ENCODE results near the gene RASSF3. TPM values are rescaled to one million over a fixed set of nuclear protein-coding genes. Genes with fewer than 3 reads are reported as not detected.
A peak's percentile ranks its signal among the peaks of the same experiment; 100 is the strongest.
"Not testable (repeated sequence)": the region's sequence is repeated elsewhere in the genome, so short reads cannot be mapped to it uniquely, and the experiment has no call there.

Gene RASSF3
- polyA plus RNA-seq, 12 donors = 28.2 to 352 (median 67.1) TPM

DNA sequence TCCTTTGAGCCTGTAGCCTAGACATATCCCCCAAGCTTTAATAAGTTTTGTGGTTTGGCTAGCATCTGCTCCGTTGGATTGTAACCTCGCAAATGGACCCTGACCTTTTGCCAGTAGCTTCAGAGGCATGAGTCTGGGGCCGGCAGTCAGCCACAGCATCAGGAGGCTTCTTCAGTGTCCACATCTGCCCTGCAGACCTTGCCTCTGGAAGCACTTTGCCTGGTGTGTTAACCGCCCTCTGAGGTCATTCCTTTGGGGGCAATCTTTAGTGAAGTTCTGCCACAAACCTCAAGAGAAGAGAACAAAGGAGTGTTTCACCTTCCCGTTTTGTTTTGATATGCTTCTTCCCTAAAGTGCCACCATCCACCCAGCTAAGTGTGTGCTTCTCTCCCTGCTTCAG lies 77.5 kb downstream of the RASSF3 start:
- DNase-seq = no peak

DNA sequence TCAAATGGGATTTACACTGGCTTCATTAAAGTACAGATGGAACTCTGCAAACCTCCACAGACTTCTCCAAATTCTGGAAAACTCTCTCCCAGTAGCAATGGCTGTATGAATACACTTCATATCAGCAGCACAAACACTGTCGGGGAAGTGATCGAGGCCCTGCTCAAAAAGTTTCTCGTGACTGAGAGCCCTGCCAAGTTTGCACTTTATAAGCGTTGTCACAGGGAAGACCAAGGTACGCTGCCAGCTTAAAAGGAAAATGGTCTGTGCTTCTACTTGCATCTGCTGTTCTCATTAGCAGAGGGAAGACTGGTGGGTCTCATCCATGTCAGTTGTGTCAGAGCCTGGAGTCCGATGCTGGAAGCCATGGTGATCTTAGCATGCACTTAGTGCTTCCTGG lies 77.9 kb downstream of the RASSF3 start:
- DNase-seq = peak; percentile 43

DNA sequence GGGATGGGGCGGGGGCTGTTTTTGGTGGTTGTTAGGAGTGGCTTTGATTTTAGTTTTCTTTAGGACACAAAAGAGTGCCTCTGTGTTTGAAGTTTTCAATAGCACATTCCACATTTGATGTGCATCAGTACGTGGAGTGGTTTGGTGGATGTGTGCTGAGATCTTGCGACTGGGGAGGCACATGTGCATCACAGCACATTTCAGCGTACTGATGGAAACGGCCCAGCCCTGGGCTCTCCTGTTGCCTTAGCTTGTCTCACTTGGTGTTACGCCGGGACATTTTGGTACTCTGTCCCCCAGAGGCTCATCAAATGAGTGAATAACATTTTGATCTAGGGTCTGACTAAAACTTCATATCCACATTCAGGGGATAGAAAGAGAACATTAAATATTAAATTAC lies 78.4 kb downstream of the RASSF3 start:
- no peak for DNase-seq

DNA sequence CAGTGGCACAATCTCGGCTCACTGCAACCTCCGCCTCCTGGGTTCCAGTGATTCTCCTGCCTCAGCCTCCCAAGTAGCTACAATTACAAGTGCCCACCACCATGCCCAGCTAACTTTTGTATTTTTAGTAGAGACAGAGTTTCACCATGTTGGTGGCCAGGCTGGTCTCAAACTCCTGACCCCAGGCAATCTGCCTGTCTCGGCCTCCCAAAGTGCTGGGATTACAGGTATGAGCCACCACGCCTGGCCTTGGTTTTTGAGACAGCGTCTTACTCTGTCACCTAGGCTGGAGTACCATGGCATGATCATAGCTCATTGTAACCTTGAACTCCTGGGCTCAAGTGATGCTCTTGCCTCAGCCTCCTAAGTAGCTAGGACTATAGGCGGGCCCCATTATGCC lies 79.9 kb downstream of the RASSF3 start:
- not testable (repeated sequence) for DNase-seq

DNA sequence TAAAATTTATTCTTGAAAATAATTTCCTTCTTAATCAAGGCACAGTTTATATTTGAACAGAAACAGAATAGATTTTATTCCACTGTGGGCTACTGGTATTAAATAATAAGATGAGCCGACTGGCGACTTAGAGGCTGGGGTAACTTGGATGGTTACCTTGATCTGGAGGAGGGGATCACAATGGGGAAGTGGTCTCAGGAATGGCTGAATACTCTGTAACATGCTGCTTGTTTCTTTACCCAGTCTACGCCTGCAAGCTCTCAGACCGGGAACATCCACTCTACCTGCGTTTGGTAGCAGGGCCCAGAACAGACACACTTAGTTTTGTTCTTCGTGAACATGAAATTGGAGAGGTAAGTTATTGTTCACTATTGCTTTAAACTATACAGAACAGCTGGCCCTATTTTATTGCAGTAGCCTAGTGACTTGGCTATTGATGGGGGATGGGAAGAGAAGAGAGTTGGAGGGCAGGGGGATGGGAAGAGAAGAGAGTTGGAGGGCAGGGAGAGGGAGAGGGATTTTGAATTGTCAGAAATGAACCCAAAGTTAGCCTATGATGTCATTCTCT lies 81.0 kb downstream of the RASSF3 start:
- DNase-seq = no peak

DNA sequence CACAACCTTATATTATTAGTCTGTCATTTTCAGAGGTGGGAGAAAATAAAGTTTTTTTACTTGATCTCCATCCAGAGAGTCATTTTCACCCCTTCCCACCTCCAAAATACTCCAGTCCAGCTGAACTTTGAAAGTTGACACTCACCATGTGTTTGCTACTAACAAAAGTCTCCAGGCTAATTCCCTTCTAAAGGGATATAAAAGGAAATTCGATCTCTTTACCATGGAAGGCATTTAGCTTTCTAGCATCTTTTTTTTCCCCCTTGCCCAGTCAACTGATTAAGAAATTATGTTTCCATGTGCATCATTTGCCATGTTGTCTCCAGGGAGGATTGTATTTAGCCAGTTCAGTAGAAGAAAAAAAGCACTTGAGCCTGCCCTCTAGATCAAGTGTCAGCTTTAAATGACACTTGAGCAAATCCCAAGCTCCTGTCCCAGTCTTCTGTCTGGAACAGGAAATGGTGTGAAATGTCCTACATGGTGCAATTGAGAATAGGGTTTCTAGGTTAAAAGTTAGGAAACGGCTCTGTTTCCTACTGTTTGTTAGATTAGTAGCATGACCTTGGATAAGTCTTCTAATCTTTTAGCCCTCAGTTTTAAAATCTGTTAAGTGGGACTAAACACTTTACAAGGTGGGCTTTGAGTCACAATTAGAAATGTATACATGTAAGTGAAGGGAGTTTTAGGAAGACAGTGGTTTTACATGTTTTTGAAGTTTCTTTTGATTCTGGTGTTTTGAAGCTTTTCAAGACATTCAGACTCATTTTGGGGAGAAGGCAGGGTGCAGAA lies 81.7 kb downstream of the RASSF3 start:
- no peak for DNase-seq

DNA sequence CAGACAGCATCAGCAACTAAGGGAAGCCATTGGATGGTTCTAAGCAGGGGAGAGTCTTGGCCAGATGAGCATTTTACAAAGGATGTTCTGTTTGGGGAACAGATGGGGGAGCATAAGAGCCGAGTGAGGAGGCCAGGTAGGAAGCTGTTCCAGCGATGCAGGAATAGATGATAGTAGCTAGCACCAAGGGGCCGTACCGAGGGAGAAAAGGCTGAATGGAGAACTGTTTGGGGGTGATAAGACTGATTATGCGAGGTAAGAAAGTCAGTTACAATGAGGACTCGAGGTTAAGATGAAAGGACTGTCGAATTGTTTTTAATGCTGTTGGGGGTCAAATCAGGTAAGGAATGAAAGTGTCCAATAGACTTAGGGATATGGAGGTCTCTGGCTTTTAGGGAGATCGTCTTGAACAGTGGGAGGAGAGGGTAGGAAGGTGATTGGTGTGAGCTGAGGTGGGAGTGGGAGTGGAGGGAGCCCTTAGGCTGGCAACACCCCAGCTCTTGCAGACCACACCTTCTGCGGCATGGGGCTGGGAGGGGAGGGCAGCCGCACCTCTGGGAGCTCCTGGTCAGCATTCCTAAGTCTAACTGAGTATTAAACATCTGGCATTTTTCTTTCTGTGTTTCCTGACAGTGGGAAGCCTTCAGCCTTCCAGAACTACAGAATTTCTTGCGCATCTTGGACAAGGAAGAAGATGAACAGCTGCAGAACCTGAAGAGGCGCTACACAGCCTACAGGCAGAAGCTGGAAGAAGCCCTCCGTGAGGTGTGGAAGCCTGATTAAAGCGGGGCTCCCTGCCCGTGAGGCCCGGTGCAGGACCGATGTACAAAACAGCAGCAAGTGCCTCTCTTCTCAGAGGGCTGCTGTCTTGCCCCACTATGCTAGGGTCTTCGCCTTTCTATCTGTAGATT lies 84.1 kb downstream of the RASSF3 start:
- DNase-seq = no peak

DNA sequence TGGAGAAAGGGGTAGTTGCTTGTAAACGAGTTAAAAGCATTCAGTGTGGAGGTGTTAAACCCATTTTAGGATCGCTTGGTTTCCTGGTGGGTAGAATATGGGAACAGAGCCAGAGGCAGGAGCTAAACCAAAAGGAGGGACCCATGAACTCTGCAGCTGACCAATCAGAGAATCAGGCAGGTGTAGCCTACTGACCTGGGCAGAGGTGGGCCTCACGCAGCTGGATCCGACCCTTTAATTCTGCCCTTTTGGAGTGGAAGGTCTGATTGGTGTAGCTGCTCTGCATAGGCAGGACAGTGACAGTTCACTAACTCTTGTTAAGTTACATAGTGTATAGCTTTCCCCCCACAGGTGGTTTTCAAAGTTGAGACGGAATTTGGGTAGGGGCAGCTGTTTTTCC lies 85.3 kb downstream of the RASSF3 start:
- no peak for DNase-seq

DNA sequence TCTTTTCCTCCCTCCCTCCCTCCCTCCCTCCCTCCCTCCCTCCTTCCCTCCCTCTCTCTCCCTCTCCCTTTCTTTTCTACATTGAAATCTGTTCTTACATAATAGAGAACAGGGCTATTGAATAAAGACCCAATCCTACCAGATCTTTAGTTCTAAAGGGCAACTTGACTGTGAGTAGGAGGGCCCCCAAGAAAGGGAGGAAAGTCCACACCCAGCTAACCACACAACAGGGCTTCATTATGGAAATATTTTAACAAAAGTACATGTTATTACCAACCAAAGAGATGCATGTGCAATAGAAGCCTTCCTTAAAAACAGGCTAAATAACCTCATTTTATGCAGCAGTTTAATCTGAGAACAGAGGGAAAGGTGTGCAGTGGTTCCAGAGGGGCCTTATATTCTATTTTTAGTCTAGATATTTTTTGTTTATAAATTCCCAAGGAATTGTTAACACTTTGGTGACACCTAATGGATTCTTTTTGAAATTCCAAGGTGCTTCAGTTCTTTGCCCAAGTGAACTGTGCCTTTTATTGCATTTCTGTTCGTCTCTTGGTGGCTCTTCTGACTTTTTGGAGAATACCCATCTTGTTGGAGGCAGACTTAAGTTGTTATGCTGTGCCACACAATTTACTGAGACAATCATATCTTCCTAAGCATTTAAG lies 85.9 kb downstream of the RASSF3 start:
- DNase-seq = no peak

DNA sequence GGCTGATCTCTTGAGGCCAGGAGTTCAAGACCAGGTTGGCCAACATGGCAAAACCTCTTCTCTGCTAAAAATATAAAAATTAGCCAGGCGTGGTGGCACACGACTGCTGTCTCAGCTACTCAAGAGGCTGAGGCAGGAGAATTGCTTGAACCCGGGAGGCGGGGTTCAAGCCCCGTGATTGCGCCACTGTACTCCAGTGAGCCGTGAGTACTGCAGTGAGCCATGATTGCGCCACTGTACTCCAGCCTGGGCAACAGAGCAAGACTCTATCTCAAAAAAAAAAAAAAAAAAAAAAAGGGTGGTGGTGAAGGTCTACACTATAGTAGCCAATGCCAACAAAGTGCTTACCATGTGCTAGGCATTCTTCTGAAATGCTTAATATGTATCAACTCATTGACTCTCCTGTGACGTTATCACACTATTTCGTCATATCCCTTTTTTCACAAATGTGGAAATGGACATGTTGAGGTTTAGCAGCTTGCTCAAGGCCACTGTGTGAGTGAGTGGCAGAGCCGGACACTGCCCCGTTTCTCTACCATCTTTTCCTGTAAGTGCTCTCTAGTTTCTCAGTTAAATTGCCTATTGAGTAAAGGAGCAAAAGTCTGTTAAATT lies 89.3 kb downstream of the RASSF3 start:
- no peak for DNase-seq

DNA sequence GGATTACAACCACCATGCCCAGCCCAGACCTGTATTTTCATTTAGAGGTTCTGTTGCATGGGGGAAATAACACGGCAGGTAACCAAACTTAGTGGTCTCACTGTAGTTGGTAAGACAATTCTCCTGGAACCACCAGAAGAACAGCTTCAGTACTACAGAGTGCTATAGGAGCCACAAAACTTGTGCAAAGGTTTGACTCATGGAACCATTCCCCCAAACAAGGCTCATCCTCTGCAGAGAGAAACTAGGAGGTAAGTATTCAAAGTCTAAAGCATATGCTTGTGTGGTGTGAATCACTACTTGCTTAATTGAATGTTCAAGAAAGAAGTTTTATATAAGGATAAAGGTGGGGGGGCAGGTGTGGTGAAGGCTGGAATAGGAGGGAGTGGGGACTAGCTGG lies 90.2 kb downstream of the RASSF3 start:
- no peak for DNase-seq

DNA sequence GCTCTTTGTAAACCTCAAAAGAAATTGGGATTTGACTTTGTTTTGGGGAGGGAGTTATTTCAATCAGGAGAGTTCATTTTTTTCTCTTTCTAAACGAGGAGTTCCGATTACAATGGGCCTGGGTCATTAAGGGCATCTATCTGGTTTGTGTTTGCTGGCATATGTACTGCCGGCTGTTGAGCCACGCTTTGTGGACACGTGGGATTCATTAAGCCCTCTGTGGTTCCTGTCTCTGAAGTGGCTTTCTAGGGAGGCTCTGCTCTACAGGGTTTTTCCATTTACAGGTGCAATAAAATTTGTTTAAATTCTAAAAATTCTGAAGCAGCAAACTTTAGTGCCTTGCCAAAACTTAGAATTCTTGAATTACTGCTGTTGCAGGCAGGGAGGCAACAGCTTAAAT lies 91.0 kb downstream of the RASSF3 start:
- no peak for DNase-seq

DNA sequence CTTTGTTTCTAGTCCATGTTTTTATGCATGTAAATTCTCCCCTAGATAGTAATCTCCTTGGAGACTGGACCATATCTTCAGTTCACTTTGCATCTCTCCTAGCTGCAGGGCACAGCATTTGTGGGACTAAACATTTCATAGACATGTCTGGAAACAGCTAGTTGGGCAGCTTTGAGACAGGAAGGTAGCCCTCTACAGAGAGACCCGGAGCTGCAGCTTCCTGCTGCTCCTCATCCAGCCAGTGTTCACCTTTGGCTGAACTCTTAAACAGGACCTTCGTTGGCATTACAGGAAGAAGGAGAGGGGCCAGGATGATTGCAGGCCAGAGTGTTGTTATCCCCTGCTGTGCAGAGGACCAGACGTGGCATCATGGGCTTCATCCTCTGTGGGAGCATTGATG lies 96.0 kb downstream of the RASSF3 start:
- no peak for DNase-seq

DNA sequence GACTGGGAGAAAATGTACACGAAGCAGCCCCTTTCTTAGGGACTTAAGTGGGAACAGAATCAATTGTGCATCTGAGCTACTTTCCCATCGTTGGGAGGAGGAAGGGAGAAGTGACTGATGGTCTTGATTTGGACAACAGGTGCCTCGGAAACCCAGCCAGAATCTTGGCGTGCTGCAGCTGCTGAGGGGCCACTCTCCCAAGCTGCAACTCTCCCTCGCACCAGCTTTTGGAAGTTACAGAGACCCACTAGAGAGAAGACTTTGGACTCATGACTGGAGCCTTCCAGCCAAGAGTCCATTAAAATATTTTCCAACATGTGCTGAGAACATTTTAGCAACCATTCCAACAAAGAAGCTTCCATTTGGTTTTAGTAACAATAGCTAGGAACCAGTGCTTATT lies 96.6 kb downstream of the RASSF3 start:
- peak; percentile 90 for DNase-seq

DNA sequence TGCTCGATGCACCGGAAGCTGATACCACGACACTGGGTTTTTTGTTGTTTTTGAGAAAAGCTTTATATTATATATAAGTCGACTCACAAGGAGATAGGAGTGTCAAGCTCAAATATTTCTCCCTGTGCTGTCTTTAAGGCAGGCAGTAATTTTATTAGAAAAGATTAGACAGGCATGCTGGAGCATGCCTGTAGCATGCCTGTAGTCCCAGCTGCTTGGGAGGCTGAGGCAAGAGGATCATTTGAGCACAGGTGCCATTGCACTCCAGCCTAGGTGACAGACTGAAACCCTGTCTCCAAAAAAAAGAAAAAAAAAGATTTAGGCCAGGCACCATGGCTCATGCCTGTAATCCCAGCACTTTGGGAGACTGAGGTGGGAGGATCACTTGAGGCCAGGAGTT lies 97.1 kb downstream of the RASSF3 start:
- DNase-seq = no peak

DNA sequence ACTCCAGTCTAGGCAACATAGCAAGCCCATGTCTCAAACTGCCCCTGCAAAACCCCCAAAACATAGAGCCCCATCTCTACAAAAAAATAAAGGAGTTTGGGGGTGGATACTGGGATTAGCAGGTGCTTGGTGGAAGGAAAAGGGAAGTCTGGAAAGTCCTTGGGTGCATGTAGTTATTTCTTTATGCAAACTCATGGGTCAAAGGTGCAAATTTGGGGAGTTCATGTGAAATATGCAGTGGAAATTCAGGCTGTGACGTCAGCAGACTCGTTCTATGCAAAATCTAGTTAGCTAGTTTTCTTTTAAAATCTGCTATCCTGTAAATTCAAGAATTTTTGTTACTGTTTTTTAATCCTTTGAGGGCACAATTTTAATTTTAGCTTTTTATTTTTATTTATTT lies 97.6 kb downstream of the RASSF3 start:
- no peak for DNase-seq

DNA sequence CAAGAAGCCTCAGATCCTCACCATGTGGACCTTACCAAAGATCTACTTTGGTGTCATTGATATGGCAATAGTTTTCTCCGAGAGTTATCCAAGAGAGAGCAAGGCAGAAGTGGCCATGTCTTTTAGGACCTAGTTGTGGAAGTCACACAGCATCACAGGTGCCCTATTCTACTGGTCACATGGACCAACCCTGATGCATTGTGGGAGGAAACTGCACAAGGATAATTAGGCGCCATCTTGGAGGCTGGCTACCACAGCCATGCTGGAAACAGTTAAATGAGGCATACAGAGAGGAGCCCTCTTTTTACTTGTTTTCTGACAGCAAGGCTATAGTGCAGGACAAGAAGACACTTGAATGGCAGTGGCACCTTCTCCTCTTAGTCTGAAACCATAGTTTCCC lies 99.1 kb downstream of the RASSF3 start:
- no peak for DNase-seq

DNA sequence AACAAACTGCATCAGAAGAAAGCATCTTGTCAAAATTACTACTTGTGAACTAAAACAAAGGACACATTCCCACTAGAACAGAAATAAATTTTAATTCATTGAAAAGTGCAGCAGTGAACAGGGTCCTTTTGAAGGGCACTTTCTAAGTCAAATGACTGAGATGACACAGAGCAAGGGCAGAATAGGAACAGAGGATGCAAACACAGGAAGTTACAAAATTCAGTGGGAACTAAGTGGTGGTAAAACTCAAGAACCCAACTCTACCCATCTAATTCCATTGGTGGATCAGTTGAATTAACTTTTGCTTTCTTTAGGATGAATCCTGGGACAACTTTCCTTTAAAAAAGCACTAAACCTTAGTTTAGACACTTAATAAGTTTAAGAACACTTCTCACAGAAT lies 103.1 kb downstream of the RASSF3 start:
- DNase-seq = no peak

DNA sequence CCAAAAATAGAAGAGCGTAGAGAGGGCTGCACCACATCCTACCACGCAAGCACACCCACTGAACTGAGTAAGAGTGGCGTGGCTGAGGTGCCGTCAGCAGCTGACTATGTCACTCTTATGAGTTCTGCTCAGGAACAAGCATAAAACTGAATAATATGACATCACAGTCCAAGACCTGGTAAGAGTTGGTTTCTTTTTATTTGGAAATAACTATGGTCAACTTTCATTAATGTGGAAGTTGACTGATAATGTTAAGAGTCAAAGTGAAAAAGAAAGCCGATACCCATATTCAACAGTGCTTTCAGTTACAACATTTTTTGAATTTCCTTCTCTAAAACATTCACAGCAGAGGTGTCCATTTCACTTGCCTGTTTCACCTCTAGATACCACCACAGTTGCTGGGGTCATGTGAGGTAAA lies 104.3 kb downstream of the RASSF3 start:
- no peak for DNase-seq

DNA sequence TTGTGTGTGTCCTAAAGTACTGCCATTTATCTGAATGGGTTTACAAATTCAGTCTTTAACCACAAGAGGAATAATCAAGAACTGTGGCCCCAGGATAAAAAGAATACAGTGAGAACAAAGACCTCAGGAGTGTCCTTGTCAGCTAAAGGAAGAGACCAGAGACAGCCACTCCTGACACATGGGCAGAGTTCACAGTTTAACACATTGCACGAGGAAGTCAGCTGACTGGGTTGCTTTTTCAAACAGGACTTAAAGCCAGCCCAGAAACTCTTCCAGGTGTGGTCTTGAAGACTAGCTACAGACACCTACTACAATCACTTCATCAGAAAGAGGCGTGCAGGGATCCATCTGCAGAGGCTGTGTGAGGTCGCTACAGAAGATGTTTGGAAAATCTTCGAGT lies 106.1 kb downstream of the RASSF3 start:
- DNase-seq = no peak

DNA sequence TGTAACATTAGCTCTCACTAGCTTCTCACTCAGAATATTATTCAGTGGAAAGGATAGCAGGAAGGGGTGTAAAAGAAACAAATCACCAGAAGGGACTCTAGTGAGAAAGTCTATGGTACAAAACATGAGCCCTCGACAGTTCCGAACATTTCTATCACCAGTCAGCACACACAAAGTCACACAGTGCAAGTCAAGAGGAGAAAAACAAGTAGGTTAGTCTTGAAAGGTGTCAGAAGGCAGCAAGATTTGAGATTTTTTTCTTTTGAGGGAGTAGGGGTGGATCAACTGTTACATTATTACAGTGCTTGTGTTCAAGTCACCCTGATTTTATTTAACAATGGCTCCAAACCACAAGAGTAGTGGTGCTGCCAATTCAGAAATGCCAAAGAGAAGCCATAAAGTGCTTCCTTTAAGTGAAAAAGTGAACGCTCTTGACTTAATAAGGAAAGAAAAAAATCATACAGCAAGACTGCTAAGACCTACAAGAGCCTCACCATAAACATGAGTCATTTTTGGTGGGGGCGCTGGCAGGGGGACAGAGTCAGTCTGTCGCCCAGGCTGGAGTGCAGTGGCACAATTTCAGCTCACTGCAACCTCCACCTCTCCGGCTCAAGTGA lies 106.7 kb downstream of the RASSF3 start:
- DNase-seq = no peak

Measured in muscle of arm (tissue), 12 donors.